Breast epithelium (tissue), 3 donors: Measurements from ENCODE around the gene FASN.

Experiments used
- POLR2A ChIP-seq: fragments of 450-650 bp; IDR thresholded peaks from one replicate; pipeline ENCODE4 v1.6.1; 2016; ENCODE audit warnings: antibody characterized with exemption, mild to moderate bottlenecking, moderate library complexity
- TF ChIP-seq, protein P1 (sequence below), 3 donors: fragments of 450-650 bp; IDR thresholded peaks; one replicate each; pipeline ENCODE4 v1.5.1; 2016 to 2017; ENCODE audit warnings: antibody characterized with exemption in 3 of 3, mild to moderate bottlenecking in 3 of 3, moderate library complexity in 3 of 3

DNA sequence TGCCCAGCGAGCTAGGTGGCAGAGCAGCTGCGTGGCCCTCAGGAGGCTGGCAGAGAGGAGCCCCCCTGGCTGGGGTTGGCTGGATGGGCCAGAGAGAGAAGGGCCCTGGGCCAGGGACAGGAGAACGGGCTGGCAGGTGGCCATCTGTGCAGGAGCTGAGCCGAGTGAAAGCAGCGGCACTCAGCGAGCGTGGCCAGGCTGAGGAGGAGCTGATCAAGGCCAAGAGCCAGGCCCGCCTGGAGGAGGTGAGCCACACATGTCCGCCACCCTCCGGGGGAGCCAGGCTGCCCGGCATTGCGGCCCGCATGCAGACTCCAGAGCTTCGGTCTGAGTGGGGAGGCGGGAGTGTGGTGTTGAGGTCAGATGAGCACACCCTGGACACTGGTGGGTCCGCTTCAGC, 68.6 kb downstream of the FASN start:
- TF ChIP-seq, protein P1, sequence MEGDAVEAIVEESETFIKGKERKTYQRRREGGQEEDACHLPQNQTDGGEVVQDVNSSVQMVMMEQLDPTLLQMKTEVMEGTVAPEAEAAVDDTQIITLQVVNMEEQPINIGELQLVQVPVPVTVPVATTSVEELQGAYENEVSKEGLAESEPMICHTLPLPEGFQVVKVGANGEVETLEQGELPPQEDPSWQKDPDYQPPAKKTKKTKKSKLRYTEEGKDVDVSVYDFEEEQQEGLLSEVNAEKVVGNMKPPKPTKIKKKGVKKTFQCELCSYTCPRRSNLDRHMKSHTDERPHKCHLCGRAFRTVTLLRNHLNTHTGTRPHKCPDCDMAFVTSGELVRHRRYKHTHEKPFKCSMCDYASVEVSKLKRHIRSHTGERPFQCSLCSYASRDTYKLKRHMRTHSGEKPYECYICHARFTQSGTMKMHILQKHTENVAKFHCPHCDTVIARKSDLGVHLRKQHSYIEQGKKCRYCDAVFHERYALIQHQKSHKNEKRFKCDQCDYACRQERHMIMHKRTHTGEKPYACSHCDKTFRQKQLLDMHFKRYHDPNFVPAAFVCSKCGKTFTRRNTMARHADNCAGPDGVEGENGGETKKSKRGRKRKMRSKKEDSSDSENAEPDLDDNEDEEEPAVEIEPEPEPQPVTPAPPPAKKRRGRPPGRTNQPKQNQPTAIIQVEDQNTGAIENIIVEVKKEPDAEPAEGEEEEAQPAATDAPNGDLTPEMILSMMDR (IDR thresholded peaks at IDR 0.05): no peak
- no peak for TF ChIP-seq POLR2A
